GM19395 (cell line): ENCODE data around the gene IRF2.

Experiments
- ATAC-seq: cut with Tn5 transposase; IDR thresholded peaks from one replicate; pipeline ENCODE4 v1.9.1; 2021; ENCODE audit warnings: mild to moderate bottlenecking, moderate library complexity; ENCODE audit not compliant: unreplicated experiment

IRF2 gene

DNA sequence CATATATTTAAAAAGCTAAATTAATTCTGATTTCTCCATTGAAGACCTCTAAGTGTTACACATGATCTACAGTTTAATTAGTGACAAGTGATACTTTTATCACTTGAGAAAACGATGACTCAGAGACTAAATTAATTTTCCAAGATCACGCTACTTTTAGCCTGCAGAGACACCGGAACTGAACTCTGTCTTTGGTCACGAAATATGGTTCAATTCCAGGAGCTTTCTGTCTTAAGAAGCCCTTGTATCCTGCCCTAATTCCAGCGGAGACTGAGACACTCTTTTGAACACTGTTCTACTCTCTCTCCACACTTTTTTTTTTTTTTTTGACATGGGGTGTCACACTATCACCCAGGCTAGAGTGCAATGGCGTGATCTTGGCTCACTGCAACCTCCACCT, 63.6 kb downstream of the IRF2 start:
- ATAC-seq, result no peak

DNA sequence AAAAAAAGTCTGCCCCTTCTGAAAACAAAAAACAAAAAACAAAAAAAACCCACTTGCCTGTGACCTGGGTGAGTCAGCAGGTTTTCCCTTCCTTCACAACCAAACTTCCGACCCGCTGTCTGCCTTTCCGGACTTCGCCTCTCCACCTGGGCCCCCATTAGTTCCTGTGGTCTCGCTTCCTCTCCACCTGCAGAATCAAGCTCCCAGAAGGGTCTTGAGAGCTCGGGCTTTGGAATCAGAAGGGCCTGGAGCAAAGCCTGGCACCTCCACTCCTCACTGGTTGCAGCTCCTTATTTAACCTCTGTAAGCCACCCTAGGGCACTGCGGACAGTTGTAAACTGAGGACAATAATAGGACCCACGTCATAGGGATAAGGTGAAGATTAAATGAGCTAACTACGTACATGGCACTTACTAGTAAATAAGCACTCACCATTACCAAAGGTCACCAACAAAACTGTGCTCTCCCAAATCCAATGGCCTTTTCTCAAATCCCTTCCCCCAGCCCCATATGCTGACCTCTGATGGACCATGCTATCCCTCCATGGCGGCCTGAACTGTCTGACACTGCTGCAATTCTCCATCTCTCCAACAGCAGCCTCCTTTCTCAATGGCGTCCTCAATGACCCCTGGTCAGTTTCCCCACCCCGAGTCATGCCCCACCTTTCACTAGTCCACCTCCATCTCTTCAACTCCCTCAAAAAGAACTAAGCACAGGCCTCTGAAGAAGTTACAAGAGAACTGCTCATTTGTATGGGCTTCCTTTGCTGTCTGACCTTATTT, 64.2 kb downstream of the IRF2 start:
- ATAC-seq, result peak; percentile 76

DNA sequence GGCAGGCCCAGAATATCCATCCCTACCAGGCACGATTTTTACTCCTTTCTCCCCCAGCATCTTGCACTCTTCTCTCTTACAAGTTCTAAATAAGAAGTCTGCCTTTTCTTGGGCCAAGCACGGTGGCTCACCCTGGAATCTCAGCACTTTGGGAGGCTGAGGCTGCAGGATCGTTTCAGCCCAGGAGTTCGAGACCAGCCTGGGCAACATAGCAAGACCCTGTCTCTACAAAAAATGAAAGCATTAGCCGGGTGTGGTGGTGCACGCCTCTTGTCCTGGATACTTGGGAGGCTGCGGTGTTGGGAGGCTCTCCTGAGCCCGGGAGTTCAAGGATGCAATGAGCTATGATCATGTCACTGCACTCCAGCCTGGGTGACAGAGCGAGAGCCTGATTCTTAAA, 64.8 kb downstream of the IRF2 start:
- no peak for ATAC-seq

DNA sequence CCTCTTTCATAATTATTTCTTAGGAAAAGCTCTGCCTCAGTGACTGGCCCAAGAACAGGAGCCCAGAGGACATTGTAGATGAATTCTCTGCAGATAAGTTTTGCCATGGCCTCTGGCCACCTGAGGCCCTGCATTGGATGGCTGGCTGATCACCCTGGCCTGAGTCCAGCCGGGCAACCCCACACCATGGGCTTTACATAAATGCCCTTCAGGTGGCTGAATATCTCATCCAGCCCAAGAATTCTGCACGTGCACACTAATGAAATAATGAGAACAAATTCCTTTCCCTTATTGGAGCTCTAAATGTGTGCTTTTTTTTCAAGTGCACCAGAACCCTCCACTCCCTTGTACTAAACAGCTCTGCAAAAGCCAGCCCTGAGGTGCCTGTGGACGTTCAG, 65.7 kb downstream of the IRF2 start:
- ATAC-seq, result no peak

DNA sequence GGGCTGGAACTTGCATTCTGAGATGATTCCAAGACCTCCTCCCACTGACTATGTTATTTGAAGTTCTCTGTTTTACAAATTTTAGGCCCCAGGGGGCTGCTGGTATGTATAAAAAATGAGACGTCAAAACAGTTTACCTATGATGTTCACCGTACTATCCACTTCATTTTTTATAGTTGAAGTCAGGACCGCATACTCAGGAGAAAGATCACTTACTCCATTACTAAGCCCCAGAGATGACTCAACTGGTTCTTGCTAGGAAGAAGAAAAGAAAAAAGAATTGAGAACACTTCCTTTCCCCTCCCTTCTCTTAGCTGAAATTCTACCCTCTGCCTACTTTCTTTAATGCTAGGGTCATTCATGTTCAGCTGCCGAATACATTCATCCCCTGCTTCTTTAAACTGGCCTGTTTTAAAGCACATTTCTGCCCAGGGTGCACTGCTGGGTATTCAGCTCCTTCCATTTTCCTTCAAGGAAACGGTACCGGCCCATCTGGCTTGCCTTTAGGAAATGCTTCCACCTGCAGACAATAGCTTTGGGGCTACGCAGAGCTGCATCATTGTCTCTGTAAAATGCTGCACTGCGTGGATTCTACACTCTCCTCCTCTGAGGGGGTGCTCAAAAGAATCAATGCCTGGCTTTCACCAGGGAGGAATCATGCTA, 66.2 kb downstream of the IRF2 start:
- ATAC-seq, result no peak

DNA sequence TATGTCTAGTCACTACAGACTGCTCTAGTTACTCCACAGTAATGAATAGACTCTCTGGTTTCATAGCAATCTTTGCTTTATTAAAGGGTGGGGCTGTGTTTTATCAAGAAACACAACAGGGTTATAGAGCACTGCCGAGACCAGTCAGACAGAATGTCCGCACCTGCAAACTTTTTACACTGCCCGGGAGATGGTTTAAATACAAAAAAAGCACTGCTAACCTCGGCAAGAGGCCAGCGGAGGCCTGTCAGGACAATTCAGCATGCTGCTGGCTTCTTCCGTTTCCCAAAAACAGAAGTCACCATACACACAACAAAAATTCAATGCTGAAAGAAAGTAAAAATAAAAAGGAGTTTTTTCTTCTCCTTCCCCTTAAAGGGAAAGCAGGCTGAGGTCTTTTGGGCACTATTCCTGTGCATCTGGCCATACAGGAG, 67.4 kb downstream of the IRF2 start:
- ATAC-seq, result no peak

DNA sequence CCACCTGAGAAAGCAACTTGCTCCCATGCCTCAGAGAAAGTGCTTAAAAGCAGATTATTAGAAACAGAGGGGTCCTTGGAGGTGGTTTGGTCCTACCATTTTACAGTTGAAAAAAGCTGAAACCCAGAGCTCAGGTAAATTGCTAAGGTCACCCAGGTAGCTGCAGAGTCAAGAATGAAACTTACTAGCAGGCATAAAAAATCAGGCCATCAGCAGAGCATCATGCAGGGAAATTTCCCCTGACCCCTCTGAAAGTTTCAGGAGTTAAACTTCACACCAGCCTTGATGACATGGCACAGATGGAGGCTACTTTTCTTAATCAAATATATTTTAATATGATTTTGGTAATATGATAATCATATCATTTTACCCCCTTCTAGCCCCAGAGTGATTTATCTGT, 70.3 kb downstream of the IRF2 start:
- no peak for ATAC-seq

DNA sequence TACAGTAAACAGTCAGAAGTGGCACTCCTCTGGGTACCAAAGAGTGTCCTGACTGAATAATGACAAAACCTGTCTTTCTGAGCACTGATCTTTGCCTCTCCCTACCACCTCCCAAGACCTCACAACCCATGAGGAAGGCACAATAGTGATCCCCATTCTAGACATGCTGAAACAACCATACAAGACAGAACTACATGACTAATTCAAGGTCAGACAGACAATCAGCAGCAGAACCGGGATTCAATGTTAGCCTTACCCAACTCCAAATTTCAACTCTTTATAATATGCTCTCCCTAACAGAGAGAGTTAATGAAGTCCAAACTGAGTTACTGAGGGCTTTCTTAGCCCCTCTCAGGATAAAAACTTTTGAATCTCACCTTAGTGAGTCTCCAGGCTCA, 71.0 kb downstream of the IRF2 start:
- ATAC-seq, result no peak

DNA sequence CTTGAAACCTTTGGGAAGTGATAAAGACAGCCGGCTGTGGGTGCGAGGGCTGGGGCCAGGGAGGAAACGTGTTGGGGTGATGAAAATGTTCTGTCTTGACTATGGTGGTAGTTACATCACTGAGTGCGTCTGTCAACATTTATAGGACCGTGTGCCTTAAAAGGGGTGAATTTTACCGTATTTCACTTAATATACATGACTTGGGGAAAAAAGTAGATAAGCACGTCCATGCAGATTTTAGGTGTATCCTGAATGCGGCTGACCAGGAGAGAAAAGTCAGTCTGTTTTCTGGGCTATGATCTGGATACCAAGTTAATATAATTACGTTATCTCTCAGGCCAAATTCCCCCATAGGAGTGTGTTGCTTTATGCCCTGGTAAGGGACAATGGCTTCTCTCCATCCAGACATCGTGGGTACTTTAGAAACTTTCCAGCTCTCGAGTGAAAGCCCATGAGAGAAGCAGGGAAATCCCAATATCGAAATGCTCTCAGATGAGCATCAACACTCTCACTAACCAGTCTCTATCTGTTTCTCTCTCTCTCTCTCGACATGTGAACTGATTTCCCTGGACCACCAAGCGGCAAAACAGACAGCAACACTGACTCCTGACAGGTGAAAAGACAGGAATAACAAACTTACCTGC, 71.5 kb downstream of the IRF2 start:
- no peak for ATAC-seq

DNA sequence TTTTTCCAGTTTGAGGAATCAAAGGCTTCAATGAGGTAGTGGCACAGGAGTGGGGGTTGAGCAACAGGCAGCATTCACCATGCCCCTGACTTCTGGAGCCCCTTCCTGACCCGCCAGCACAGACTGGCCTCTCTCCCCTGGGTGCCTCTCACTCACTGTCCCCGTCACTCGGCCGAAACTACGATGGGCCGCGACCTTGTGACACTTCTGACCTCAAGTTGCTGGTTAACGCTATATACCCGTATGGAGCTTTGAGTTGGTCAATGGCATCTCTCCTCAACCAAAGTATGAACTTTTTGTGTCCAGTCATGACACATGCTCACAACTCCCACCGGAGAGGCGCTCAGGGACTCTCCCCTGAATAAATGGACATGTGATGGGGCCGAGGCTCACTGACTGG, 72.1 kb downstream of the IRF2 start:
- no peak for ATAC-seq

DNA sequence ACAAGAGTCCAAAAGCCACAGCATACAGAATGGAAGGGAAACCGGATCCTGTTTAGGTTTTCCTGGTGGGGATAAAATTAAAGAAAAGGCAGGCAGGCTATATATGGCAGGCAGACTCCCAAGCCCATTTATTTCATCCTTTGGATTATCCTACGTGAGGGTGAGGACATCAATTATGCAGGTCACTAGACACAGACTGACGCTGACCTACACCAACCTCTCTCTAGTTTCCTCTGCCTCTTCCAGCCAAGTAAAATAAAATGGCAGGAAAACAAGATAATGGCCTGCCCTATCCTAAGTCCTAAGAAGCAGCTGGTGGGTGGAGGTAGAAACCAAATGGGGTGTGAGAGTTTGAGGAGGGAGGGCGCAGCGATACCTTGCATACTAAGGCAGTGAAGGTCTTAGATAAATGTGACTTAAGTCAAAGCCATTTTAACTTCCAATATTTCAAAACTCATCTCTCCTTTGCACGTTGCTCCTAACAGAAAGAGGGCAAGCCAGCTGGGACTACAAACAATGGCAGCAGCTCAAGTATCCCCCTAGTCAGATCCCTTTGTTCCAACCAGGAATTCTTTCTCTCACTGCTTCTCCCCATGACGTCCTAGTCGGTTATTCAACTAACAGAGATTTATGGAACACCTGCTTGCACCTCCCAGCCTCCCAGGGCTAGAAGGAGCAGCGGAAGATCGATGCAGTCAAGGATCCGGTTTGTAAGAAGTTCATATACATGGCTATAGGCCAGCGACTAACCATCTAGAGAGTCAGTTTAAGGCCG, 72.8 kb downstream of the IRF2 start:
- no peak for ATAC-seq

DNA sequence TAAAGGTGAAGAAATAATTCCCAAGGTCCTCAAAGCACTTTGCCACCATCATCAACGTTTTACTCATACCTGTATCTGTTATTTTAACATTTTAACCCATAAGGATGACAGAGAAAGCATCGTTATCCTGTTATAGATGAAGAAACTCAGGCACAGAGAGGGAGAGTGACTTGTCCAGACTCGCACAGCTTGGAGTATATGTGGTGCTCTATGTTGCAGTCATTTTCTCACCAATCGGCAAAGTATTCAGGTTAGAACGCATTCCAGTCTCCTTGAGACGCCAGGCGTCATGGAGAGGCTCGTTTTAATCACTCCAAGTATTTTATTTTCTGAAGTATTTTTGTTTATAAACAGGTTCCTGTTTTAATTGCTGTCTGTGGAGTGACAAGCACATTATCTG, 73.5 kb downstream of the IRF2 start:
- no peak for ATAC-seq

DNA sequence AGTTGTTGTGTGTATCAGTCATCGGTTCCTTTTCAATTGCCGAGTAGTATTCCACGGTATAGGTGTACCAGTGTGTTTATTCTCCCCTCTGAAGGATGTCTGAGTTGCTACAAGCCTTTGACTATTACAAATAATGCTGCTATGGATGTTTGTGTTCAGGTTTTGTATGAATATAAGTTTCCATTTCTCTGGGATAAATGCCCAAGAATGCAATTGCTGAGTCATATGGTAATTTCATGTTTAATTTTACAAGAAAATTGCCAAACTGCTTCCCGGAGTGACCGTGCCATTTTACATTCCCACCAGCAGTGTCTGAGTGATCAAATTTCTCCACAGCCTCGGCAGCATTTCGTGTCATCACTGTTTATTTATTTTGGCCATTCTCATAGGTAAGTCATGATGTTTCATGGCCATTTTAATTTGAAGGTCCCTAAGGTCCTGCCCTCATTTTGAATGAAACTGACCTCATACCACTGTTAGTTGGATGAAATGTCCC, 73.9 kb downstream of the IRF2 start:
- no peak for ATAC-seq

DNA sequence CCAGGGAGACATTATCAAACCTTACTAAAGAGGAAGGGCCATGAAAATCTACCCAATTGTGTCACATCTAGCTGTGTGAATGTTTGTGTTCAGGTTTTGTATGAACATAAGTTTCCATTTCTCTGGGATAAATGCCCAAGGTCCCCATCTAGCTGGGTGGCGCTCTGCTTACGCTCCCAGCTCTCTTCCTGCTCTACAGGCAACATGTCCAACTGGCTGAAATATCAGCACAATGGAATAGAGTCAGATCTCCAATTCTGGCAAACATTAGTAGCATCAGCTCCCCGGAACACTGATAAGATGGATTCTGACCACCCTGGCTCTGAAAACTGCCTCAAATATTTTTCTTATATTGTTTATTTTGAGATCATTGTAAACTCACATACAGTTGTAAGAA, 74.8 kb downstream of the IRF2 start:
- no peak for ATAC-seq

DNA sequence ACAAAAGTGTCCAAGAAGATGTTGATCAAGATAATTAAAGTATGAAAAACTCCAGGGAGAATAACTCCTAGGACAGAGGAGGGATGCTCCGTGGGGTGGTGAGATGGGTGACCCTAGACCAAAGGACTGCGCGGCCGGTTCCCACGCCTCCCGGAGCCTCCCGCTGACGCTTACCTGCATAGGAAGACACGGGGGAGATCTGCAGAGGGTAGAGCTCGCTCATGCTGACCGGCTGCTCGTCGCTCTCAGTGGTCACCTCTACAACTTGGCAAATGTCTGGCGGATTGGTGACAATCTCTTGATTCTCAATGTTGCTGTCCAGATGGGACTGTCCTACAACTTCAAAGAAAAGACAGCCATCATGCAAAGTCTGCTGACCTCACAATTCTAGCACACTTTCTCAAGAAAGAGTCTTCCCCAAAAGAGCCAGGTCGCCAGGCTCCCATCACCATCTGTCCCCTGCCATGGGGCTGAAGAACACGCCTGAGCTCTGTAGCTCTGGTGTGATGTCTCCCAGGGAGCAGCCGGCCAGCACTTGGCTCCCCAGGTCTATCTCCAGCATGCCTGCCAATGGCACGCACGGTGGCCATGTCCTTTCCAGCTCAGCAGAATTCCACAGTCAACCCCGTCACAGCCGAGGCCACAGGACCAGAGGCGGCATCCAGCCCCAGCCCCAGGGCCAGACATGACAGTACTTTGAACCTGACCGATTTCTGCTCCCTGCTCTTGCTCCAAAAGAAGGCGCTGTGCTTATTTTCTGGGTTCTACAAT, 75.4 kb downstream of the IRF2 start:
- no peak for ATAC-seq

DNA sequence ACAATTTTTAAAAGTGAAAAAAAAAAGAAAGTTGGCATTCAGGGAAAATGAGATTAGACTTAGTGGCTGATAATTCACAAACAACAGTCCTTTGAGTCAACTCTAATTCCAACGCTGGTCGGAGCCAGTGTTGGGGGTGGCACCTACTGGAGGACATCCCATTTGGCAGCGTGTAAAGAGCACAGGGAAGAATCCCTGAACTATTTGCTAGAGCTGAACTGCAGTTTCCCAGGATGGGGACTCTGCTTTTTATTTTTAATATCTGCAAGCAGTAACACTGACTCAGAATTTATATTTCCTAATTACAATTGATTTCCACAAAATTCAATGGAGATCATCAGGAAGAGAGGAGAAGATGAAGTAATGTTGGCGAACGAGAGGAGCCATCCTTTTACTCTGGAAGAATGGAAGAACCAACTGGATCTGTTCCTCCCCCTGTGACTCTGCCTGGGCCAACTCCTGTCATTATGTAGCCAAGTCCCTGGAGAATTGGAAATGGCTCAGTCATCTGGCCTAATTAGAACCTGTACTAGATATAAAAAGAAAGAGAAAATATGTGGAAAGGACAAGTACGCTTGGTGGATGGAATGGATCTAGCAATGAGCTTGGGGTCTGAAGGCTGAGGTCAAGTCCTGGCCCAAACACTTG, 76.7 kb downstream of the IRF2 start:
- ATAC-seq, result no peak

DNA sequence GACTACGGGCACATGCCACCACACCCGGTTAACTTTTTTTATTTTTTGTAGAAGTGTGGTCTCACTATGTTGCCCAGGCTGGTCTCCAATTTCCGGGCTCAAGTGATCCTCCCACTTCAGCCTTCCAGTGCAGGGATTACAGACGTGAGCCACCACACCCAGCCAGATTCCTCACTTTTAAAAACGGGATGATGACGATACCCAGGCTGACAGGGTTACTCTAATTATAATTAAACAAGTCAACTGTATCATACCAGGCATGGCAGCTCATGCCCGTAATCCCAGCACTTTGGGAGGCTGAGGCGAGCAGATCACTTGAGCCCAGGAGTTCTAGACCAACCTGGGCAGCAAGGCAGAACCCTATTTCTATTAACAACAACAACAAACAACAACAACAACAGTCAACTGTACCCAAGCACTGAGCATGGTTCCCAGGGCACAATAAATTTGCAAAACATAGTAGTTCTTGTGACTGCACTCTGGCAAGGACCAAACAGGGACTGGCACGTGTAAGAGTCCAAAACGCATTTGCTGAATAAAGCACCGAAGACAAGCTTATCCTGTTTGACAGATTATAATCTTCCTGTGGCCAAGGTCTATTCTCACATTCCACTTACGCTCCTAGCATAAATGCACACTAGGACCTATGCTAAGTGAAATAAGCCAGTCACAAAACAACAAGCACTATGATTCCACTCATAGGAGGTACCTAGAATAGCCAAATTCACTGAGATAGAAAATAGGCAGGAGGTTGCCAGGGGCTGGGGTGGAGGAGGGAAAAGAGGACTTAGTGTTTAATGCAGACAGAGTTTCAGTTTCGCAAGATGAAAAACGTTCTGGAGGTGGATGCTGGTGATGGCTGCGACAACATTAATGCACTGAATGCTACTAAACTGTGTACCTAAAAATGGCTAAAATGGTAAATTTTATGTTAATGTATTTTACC, 77.5 kb downstream of the IRF2 start:
- ATAC-seq, result no peak

DNA sequence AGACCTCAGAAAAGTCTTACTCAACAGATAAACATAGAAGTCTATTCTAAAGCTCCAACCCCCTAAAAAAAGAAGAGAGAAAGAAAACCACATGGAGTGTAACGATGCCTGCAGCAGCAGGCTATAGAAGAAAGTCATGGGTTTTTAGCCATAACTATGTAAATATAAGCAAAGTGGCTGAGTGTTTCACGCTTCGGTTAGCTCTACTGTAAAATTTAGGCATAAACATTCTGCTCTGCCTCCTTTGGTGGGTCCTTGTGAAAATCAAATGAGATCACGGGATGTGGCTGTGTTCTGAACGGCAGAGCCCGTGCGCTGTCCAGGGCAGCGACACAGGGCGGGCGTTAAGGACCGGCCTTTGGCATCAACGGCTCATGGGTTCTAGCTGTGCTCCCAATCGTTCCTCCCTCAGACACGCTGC, 78.4 kb downstream of the IRF2 start:
- ATAC-seq, result peak; percentile 87

DNA sequence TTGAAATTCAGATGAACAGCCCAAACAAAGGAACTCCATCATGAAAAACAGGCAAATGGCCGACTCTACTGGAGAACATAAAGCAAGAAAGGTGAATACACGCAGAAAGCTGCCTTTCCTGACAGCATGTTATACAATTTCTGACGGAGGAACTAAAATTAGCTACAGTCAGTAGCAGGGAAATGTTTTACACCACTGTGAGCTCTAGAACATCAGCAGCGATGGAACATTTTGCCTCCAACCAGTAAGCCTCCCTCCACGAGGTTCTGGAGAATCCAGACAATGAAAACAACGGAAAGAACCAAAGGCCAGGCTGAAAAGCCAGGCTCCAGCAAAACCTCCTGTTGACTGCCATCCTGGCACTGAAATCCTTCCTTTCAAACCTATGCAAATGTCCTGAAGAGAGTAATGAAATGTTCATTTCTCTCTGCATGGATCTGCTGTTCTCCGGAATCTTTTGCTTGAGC, 78.9 kb downstream of the IRF2 start:
- peak; percentile 28 for ATAC-seq
